ENCODE data around the gene SPATA20.

SPATA20 gene

GRCh38 chr17:50582741-50583140, 35.8 kb downstream of the SPATA20 start:
- TF ChIP-seq TAF1 (IDR thresholded peaks at IDR 0.05; ENCODE audit: low read depth): no peak
- TF ChIP-seq YY1 (IDR thresholded peaks at IDR 0.05; ENCODE audit: low read depth): no peak
- no peak for TF ChIP-seq EP300 (IDR thresholded peaks at IDR 0.05; ENCODE audit: borderline replicate concordance)
- no peak for TF ChIP-seq TCF12 (IDR thresholded peaks at IDR 0.05; ENCODE audit: low read depth)
- no peak for TF ChIP-seq TEAD4 (IDR thresholded peaks at IDR 0.05)
- TF ChIP-seq RAD21 (IDR thresholded peaks at IDR 0.05; ENCODE audit: low read depth): no peak
- TF ChIP-seq FOXM1 (IDR thresholded peaks at IDR 0.05; ENCODE audit: borderline replicate concordance, low read depth): no peak
- no peak for TF ChIP-seq REST (IDR thresholded peaks at IDR 0.05; ENCODE audit: low read depth)
- TF ChIP-seq CREB1 (IDR thresholded peaks at IDR 0.05; ENCODE audit: low read depth): no peak
- no peak for TF ChIP-seq CEBPB (IDR thresholded peaks at IDR 0.05)
- TF ChIP-seq ZBTB7A (IDR thresholded peaks at IDR 0.05; ENCODE audit: low read depth): no peak
- TF ChIP-seq NFIC (IDR thresholded peaks at IDR 0.05): no peak
- no peak for TF ChIP-seq EGR1 (IDR thresholded peaks at IDR 0.05)
- no peak for TF ChIP-seq USF1 (IDR thresholded peaks at IDR 0.05)
- no peak for TF ChIP-seq MAX (IDR thresholded peaks at IDR 0.05)

- no peak for TF ChIP-seq NFIC (IDR thresholded peaks at IDR 0.05)
- no peak for TF ChIP-seq TAF1 (IDR thresholded peaks at IDR 0.05; ENCODE audit: low read depth)
- TF ChIP-seq YY1 (IDR thresholded peaks at IDR 0.05; ENCODE audit: low read depth): no peak
- no peak for TF ChIP-seq MAX (IDR thresholded peaks at IDR 0.05)
- TF ChIP-seq EP300 (IDR thresholded peaks at IDR 0.05; ENCODE audit: borderline replicate concordance): no peak
- TF ChIP-seq TEAD4 (IDR thresholded peaks at IDR 0.05): no peak
- no peak for TF ChIP-seq CREB1 (IDR thresholded peaks at IDR 0.05; ENCODE audit: low read depth)
- TF ChIP-seq RAD21 (IDR thresholded peaks at IDR 0.05; ENCODE audit: low read depth): no peak
- no peak for TF ChIP-seq EGR1 (IDR thresholded peaks at IDR 0.05)
- TF ChIP-seq ZBTB7A (IDR thresholded peaks at IDR 0.05; ENCODE audit: low read depth): no peak
- TF ChIP-seq USF1 (IDR thresholded peaks at IDR 0.05): no peak
- TF ChIP-seq TCF12 (IDR thresholded peaks at IDR 0.05; ENCODE audit: low read depth): no peak
- no peak for TF ChIP-seq FOXM1 (IDR thresholded peaks at IDR 0.05; ENCODE audit: borderline replicate concordance, low read depth)
- no peak for TF ChIP-seq REST (IDR thresholded peaks at IDR 0.05; ENCODE audit: low read depth)
- no peak for TF ChIP-seq CEBPB (IDR thresholded peaks at IDR 0.05)
Observed at GRCh38 chr17:50583641-50584040, 36.7 kb downstream of the SPATA20 start.

GRCh38 chr17:50584116-50584515, 37.1 kb downstream of the SPATA20 start:
- TF ChIP-seq NFIC (IDR thresholded peaks at IDR 0.05) (no peak), EGR1 (IDR thresholded peaks at IDR 0.05) (no peak), RAD21 (IDR thresholded peaks at IDR 0.05; ENCODE audit: low read depth) (no peak), YY1 (IDR thresholded peaks at IDR 0.05; ENCODE audit: low read depth) (no peak), CEBPB (IDR thresholded peaks at IDR 0.05) (no peak), ZBTB7A (IDR thresholded peaks at IDR 0.05; ENCODE audit: low read depth) (no peak), TCF12 (IDR thresholded peaks at IDR 0.05; ENCODE audit: low read depth) (no peak), TEAD4 (IDR thresholded peaks at IDR 0.05) (no peak), CREB1 (IDR thresholded peaks at IDR 0.05; ENCODE audit: low read depth) (no peak), REST (IDR thresholded peaks at IDR 0.05; ENCODE audit: low read depth) (no peak), FOXM1 (IDR thresholded peaks at IDR 0.05; ENCODE audit: borderline replicate concordance, low read depth) (no peak), EP300 (IDR thresholded peaks at IDR 0.05; ENCODE audit: borderline replicate concordance) (no peak), TAF1 (IDR thresholded peaks at IDR 0.05; ENCODE audit: low read depth) (no peak)

- TF ChIP-seq TAF1 (IDR thresholded peaks at IDR 0.05; ENCODE audit: low read depth) (no peak), ZBTB7A (IDR thresholded peaks at IDR 0.05; ENCODE audit: low read depth) (no peak), REST (IDR thresholded peaks at IDR 0.05; ENCODE audit: low read depth) (no peak), EGR1 (IDR thresholded peaks at IDR 0.05) (no peak), USF1 (IDR thresholded peaks at IDR 0.05) (no peak), MAX (IDR thresholded peaks at IDR 0.05) (no peak), TCF12 (IDR thresholded peaks at IDR 0.05; ENCODE audit: low read depth) (no peak), FOXM1 (IDR thresholded peaks at IDR 0.05; ENCODE audit: borderline replicate concordance, low read depth) (no peak), CEBPB (IDR thresholded peaks at IDR 0.05) (no peak)
Observed at GRCh38 chr17:50584749-50585148, 37.8 kb downstream of the SPATA20 start.
